Duodenal mucosa (tissue), 2 donors: Measurements from ENCODE around the gene GUK1.

ENCODE experiments used
- H3K27ac ChIP-seq: one replicate; pipeline ENCODE4 v1.7.0; 2013; ENCODE audit warnings: low read depth, low read length
- H3K27me3 ChIP-seq, 2 donors: one replicate each; pipeline ENCODE4 v1.7.0; 2013; ENCODE audit warnings: low read length in 2 of 2, control low read depth in 1 of 2; ENCODE audit not compliant: insufficient read depth in 2 of 2, control insufficient read depth in 1 of 2
- H3K36me3 ChIP-seq, 2 donors: one replicate each; pipeline ENCODE4 v1.7.0; 2013; ENCODE audit warnings: low read length in 2 of 2, control low read depth in 1 of 2; ENCODE audit not compliant: insufficient read depth in 2 of 2, control insufficient read depth in 1 of 2
- H3K4me1 ChIP-seq, 2 donors: one replicate each; pipeline ENCODE4 v1.7.0; 2013; ENCODE audit warnings: low read length in 2 of 2, control low read depth in 1 of 2; ENCODE audit not compliant: insufficient read depth in 2 of 2, control insufficient read depth in 1 of 2
- H3K4me3 ChIP-seq, 2 donors: one replicate each; pipeline ENCODE4 v1.7.0; 2013; ENCODE audit warnings: low read length in 2 of 2, low read depth in 1 of 2
- H3K9ac ChIP-seq, 2 donors: one replicate each; pipeline ENCODE4 v1.7.0; 2013; ENCODE audit warnings: low read length in 2 of 2, low read depth in 1 of 2
- H3K9me3 ChIP-seq, 2 donors: one replicate each; pipeline ENCODE4 v1.7.0; 2013; ENCODE audit warnings: low read length in 2 of 2, control low read depth in 1 of 2; ENCODE audit not compliant: control insufficient read depth in 1 of 2

The GUK1 gene

GRCh38 chr1:228149406-228150119, 9.5 kb downstream of the GUK1 start, which contains the start of gene GJC2:
TSS of gene GJC2 (plus strand) at chr1:228149930. CDS start at chr1:228157759, 7,829 bp downstream.
- H3K9ac ChIP-seq: peak within 1 kb of the TSS in 1 of 2 donors; percentile 18
- H3K27me3 ChIP-seq: no peaks in the 10 kb centered on the region
- H3K27ac ChIP-seq: peak within 1 kb of the TSS; percentile 42
- peaks cover 0 to 12% of the 10 kb centered on the region in 2 donors for H3K4me1 ChIP-seq
- no peaks in the 10 kb centered on the region for H3K9me3 ChIP-seq
- H3K36me3 ChIP-seq: peaks cover 8 to 36% of the 10 kb centered on the region in 2 donors
- H3K4me3 ChIP-seq: no peak within 1 kb of the TSS

- H3K9ac ChIP-seq: no peak overlapping the region
- H3K27me3 ChIP-seq: no peaks in the 10 kb centered on the region
- H3K4me1 ChIP-seq: peaks cover 0 to 8% of the 10 kb centered on the region in 2 donors
- H3K4me3 ChIP-seq: no peak overlapping the region
- peak overlapping the region; percentile 42 for H3K27ac ChIP-seq
- H3K9me3 ChIP-seq: no peaks in the 10 kb centered on the region
- peaks cover 8 to 36% of the 10 kb centered on the region in 2 donors for H3K36me3 ChIP-seq
Observed at GRCh38 chr1:228150120-228150460, 10.0 kb downstream of the GUK1 start.

GRCh38 chr1:228150461-228151179, 10.5 kb downstream of the GUK1 start:
- Histone ChIP-seq H3K4me3 (no peak overlapping the region), H3K36me3 (peaks cover 8 to 32% of the 10 kb centered on the region in 2 donors), H3K9ac (peak overlapping the region in 1 of 2 donors; percentile 18), H3K4me1 (peaks cover 0 to 8% of the 10 kb centered on the region in 2 donors), H3K9me3 (no peaks in the 10 kb centered on the region), H3K27ac (no peak overlapping the region), H3K27me3 (no peaks in the 10 kb centered on the region)

GRCh38 chr1:228151180-228151925, 11.3 kb downstream of the GUK1 start:
- H3K27me3 ChIP-seq: no peaks in the 10 kb centered on the region
- H3K9ac ChIP-seq: no peak overlapping the region
- peaks cover 3 to 25% of the 10 kb centered on the region in 2 donors for H3K36me3 ChIP-seq
- peaks cover 0 to 8% of the 10 kb centered on the region in 2 donors for H3K4me1 ChIP-seq
- no peak overlapping the region for H3K4me3 ChIP-seq
- no peak overlapping the region for H3K27ac ChIP-seq
- H3K9me3 ChIP-seq: no peaks in the 10 kb centered on the region

GRCh38 chr1:228152097-228152917, 12.2 kb downstream of the GUK1 start:
- H3K4me3 ChIP-seq: no peak overlapping the region
- no peaks in the 10 kb centered on the region for H3K9me3 ChIP-seq
- H3K4me1 ChIP-seq: peaks cover 0 to 8% of the 10 kb centered on the region in 2 donors
- H3K36me3 ChIP-seq: peaks cover 0 to 16% of the 10 kb centered on the region in 2 donors
- H3K9ac ChIP-seq: no peak overlapping the region
- no peaks in the 10 kb centered on the region for H3K27me3 ChIP-seq
- no peak overlapping the region for H3K27ac ChIP-seq

GRCh38 chr1:228152918-228153258, 12.8 kb downstream of the GUK1 start:
- Histone ChIP-seq H3K27me3 (no peaks in the 10 kb centered on the region), H3K9ac (no peak overlapping the region), H3K4me1 (peaks cover 0 to 8% of the 10 kb centered on the region in 2 donors), H3K36me3 (peaks cover 0 to 10% of the 10 kb centered on the region in 2 donors), H3K27ac (no peak overlapping the region), H3K9me3 (no peaks in the 10 kb centered on the region), H3K4me3 (no peak overlapping the region)

GRCh38 chr1:228154021-228154669, 14.1 kb downstream of the GUK1 start:
- Histone ChIP-seq H3K9me3 (no peaks in the 10 kb centered on the region), H3K4me3 (no peak overlapping the region), H3K27ac (no peak overlapping the region), H3K9ac (no peak overlapping the region), H3K36me3 (no peaks in the 10 kb centered on the region), H3K27me3 (peaks cover 0 to 2% of the 10 kb centered on the region in 2 donors), H3K4me1 (peaks cover 0 to 8% of the 10 kb centered on the region in 2 donors)

GRCh38 chr1:228154670-228155571, 14.8 kb downstream of the GUK1 start:
- H3K36me3 ChIP-seq: no peaks in the 10 kb centered on the region
- no peak overlapping the region for H3K27ac ChIP-seq
- H3K4me3 ChIP-seq: no peak overlapping the region
- H3K4me1 ChIP-seq: peaks cover 0 to 8% of the 10 kb centered on the region in 2 donors
- no peak overlapping the region for H3K9ac ChIP-seq
- peaks cover 0 to 2% of the 10 kb centered on the region in 2 donors for H3K27me3 ChIP-seq
- H3K9me3 ChIP-seq: no peaks in the 10 kb centered on the region
